Measurements from ENCODE around the gene PAM.

GRCh38 chr5:102888483-102888882 lies 133.4 kb downstream of the PAM start:
- no peak for TF ChIP-seq EZH2 (IDR thresholded peaks at IDR 0.05)
- TF ChIP-seq POLR2AphosphoS5 (IDR thresholded peaks at IDR 0.05; ENCODE audit: borderline replicate concordance, low read depth, low read length) = no peak
